HG03103 (cell line): ENCODE results near the gene QRICH2.
"Not testable (repeated sequence)": the region's sequence is repeated elsewhere in the genome, so short reads cannot be mapped to it uniquely, and the experiment has no call there.

Source experiments
- ATAC-seq: cut with Tn5 transposase; IDR thresholded peaks from one replicate; pipeline ENCODE4 v1.9.1; 2021; ENCODE audit warnings: low read depth; ENCODE audit not compliant: unreplicated experiment

The QRICH2 gene

DNA sequence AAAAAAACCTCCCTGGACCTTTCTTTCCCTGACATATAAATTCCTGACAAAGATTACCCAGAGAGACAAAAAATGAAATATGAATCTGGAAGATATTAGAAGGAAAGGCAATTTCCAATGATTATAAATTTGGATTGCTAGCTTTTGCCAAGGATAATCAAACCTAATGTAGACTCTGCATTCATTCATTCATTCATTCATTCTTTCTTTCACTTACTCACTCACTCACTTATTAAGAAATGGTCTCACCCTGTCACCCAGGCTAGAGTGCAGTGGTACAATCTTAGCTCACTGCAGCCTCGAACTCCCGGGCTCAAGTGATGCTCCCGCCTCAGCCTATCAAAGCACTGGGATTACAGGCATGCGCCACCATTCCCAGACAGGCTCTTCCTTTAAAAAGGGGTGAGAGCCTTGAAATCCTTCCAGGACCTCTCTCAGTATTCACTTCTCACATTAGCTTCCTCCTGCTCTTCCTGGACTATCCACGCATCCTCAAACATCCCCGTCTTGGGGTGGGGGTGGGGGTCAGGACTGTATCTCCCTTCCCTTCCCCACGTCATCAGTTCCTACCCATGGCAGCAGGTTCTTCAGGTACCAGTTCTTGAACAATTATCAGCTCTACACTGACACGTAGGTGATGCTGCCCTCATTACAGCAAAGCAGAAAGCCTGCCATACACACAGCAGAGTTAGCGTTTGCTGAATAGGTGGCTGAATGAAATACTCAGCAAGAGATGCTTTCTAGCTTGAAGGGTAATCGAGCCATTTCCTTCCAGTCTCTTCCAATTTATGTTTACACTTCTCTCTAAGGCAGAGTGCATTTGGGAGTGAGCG is 25.8 kb upstream of the QRICH2 start:
- no peak for ATAC-seq

DNA sequence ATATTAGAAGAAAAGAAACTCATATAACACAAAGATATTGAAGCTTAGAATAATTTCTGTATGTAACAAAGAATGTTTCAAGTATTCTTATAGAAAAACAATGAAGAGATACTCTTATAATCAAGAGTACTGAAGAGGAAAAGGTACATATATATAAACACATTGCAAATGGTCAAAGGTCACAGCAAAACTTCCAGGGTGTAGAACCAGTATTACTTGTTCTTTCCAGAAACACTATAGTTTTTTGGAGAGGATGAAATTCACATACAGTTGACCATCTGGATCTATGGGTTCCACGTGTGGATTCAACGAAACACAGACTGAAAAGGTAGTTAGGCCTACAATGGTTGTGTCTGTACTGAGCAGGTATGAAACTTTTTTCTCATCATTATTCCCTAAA is 23.0 kb upstream of the QRICH2 start:
- ATAC-seq: no peak

DNA sequence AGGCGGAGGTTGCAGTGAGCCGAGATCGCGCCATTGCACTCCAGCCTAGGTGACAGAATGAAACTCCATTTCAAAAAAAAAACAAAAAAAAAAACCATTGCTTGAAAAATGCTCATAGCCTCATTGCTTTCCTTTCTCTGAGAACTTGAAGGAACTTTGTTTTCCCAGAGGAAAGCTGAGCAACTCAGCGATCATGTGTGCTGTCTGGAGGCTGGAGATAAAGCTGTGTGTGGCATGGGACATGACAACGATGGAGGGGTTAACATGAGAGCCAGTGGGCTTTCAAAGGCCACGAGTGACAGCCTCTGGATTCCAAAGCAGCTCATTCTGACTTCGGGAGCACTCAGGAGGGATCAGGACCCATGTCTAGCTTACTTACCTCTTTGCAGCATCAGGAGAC is 21.6 kb upstream of the QRICH2 start:
- ATAC-seq: no peak

DNA sequence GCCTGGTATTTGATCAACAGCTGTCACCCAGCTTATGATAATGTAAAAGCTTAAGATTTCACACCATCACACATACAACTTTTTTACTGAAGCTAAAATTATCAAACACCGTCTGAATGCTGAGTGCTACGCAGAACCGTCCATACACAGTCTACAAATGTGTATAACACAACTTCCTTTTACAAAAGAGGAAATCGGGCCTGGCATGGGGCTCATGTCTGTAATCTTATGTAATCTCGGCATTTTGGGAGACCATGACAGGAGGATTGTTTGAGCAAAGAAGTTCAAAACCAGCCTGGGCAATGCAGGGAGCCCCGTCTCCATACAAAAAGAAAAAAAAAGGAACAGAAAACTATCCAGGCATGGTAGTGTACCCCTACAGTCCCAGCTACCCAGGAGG is 19.6 kb upstream of the QRICH2 start:
- no peak for ATAC-seq

DNA sequence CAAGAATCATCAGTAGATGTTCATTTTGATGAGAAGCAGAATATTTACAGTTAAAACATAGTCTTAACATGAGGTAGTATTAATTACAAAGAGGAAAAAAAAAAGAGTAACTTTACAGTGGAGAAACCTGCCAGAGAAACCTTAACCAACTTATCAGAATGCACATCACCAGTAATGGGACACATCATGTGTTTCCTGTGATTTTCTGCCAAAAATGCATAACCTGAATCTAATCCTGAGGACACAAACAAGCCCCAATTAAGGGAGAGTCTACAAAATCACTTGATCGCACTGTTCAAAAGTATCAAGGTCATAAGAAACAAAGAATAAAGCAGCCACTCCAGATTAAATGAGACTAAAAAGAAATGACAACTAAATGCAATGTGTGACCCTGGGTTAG is 18.2 kb upstream of the QRICH2 start:
- no peak for ATAC-seq

DNA sequence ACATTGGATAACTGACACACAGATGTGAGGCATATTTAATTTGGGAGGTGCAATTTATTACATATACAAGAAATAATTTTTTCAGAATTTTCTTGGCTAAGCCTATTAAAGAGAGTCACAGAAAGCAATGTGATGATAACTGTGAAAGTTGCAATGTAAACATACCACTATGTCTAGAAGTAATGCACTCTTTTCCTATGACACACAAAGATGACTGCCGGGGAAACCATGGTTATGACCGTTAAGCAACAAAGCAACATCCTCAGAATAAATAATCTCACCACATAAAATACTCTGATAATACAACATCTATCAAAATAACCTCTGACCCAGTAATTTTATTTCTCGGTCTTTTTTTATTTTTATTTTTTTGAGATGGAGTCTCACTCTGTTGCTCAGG is 10.5 kb upstream of the QRICH2 start:
- no peak for ATAC-seq

DNA sequence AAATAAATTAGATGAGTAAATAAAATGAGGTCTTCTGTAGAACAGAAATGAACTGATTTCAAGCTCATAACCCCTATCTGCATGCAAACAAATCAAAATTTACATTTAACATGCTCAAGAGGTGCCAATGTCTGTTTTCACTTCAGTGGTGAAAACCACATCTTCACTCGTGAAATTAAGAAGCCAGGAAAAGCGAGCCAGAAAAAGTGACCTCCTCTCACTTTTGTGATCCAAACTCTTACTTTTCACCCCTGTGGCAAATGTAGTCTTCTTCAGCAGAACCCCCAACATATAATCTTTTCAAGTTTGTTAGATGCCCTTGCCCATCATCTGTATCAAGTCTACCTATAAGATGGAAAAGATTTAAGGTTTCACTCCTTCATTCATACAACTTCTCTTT is 9.5 kb upstream of the QRICH2 start:
- no peak for ATAC-seq

DNA sequence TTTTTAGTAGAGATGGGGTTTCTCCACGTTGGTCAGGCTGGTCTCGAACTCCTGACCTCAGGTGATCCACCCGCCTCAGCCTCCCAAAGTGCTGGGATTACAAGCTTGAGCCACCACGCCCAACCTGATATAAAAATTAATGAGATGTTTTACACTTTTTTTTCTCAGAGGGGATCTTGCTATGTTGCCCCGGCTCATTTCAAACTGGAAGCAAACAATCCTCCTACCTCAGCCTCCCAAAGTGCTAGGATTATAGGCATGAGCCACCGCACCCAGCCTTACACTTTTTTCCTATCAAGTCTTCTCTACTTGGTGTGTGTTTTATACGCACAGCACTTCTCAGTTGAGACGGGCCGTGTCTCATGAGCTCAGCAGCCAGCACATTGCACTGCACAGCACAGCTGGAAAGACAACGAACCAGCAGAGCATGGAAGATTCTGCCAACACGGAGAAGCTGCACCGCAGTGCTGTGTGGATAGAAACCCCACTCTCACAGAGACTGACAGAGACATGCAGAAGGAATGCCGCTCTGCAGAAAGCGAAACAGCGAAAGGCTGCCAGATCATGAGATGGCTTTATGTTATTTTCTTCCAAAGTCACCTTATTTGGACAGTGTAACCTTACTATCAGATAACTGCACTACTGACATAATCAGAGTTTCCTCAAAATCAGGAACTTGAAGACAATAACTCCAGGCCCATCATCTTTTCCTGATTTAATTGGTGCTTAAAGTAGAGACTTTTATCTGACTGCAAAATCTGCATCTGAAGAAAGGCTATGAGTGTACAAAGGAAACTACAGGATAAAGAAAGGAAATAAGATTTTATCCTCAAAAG is 6.5 kb upstream of the QRICH2 start:
- ATAC-seq: no peak

DNA sequence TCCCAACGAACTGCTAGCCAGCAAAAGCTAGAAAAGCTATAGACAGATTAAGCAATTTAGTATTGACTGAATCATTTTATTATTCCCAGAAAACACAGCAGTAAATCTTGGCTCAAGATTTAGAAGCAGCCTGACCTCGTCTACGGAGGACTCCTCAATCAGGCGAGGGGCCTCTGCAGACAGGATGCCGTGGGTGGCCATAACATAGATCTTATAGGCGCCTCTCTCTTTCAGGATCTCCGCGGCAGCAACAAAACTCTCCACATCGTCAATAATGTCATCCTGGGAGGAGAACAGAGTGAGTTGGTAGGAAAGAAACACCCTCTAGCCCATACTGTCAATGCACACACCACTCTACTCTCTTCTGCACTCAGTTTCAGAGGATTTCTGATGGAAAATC is 4.7 kb upstream of the QRICH2 start:
- ATAC-seq: no peak

DNA sequence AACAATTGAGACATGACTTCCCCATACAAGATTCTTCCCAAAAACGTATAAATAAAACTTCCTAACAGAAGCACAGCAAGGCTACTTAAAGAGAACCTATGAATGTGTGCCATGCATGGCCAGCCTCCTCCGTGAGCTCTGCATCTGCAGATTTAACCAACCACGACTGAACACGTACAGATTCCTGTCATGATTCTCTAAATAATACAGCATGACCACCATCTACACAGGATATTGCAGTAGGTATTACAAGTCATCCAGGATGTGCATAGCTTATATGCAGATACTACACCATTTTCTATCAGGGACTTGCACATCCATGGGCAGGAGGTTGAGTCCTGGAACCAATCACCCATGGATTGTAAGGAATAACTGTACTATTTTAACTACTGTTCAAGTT is 1.4 kb upstream of the QRICH2 start:
- no peak for ATAC-seq

DNA sequence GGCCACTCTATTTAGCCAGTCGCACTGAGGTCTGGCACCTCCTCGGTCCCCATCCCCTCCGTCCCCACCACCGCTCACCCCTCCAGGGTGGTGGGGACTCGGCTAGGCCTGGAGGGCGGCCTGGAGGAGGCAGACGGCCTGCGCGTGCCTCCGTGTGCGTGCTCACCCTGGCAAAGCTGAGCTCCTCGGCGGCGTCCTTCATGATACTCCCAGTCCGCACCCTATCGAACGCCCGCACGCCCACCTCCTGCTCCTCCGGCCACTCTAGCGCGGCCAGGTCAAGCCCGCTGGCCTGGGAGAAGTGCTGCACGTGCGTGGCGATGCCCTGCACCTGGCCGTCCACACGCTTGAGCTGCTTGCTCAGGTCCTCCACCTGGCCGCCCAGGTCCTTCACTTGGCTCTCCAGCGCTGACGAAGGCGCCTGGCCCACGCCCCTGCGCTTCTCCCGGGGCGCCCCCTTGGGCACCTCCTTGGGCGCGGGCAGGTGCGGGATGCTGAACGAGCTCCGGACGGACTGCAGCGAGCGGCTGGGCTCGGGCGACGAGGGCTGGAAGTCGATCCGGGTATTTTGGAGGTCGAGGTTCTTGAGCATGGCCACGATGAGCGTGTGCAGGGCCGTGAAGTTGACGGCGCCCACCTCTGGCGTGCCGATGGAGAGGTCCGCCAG is 644 bp downstream of the QRICH2 start:
- ATAC-seq: no peak

DNA sequence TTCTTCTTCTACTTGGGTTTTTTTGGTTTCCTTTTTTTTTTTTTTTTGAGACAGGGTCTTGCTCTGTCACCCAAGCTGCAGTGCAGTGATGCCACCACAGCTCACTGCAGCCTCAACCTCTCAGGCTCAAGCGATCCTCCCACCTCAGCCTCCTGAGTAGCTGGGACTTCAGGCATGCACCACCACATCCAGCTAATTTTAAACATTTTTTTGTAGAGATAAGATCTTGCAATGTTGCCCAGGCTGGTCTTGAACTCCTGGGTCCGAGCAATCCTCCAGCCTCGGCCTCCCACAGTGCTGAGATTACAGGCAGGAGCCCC is 3.0 kb downstream of the QRICH2 start:
- ATAC-seq: not testable (repeated sequence)

DNA sequence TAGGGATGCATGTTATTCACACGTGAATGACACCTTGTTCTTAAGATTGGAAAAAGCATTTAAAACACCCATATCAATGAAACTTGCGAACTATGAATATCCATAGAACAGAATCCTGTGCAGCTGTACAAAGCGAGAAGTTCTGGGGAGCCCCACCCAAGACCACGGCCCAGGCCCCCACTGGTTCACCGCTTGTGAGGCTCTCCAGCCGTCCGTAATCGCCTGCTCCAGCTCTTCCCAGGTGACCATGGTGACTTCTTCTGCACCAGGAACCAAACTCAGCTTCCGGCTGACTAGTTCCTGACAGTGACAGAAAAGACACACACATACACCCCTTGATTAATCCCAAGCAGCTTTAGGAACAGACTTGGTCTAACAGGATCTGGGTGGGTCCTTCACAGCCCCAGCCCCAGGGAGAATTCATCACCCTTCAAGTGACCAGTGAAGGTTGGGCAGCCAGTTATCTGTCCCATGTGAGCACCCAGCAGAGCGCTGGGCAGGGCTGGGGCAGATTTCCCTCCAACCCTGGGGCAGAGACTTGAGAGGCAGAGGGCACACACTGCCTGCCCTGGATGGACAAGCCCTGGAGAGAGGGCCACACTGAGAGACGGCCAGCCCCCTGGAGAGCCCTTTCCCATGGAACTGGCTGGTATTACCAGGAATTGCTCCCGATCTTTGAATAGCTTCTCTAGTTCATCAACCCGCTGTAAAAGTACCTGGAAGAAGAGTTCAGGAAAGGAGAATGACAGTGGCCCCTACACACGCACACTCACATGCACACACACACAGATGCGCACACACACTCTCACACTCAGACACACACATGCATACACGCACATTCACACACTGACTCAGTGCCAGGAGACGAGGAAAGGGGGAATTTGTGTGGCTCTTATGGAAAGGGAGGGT is 3.6 kb downstream of the QRICH2 start:
- ATAC-seq: no peak

DNA sequence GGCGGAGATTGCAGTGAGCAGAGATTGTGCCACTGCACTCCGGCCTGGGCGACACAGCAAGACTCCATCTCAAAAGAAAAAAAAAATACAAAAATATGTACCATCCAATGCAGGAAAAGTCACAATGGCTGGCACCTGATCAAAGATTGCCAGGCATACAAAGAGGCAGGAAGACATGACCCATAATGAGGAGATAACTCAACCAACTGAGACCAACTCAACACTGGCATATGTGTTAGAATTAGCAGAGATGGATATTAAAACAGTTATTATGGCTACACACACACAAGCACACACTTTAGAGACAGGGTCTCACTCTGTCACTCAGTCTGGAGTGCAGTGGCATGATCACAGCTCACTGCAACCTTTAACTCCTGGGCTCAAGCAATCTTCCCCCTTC is 10.6 kb downstream of the QRICH2 start:
- no peak for ATAC-seq

DNA sequence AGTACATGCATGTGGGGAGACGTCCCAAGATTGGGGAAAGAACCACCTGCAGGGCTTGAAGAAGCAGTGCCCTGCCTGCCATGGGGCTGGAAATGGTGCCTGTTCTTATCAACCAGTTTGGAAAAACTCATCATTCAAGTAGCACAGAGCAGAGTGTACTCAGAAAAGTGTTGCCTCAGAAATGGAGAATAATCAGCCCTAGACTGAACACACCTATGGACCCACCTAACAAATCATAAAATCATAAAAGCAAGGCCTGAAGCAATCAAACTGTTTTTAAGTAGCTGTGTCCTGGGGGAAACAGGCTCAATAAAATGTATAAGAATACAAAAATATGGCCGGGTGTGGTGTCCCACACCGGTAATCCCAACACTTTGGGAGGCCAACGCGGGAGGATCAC is 11.2 kb downstream of the QRICH2 start:
- ATAC-seq: no peak

DNA sequence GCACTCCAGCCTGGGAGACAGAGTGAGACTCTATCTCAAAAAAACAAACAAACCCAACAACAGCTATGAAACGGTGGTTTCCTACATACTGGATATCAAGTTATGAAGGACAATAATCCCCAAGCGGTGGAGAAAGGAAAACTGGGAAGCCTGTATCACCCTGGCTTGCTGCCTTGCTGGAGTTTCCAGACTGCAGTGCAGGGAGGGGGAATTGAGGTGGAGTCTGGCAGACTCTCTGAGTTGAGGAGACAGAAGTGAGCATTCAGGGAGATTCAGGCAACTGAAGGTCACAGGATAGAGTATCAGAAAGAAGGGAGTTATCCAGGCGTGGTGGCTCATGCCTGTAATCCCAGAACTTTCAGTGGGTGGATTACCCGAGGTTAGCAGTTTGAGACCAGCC is 11.9 kb downstream of the QRICH2 start:
- ATAC-seq: no peak

DNA sequence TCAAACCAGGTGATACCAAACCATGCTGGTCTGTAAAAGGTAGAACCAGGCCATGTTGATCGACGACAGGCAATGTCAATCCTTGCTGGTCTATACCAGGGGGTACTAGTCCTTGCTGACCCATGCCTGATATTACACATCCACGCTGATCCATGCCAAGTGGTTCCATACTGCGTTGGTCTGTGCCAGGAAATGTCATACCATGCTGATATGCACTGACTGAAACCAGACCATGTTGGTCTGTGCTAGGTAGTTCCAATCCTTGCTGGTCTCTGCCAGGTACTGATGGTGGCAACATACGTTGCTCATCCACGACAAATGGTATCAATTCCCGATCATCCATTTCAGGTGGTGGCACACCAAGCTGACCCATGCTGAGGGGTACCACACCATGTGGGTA is 15.0 kb downstream of the QRICH2 start:
- no peak for ATAC-seq

DNA sequence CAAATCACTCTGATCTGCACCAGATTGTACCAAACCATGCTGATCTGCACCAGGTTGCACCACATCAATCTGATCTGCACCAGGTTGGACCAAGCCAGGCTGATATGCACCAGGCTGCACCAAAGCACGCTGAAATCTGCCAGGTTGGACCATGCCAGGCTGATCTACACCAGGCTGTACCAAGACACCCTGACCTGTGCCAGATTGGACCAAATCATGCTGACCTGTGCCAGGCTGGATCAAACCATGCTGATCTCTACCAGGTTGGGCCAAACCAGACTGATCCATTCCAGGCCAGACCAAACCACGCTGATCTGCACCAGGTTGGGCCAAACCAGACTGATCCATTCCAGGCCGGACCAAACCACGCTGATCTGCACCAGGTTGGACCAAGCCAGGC is 15.5 kb downstream of the QRICH2 start:
- no peak for ATAC-seq

DNA sequence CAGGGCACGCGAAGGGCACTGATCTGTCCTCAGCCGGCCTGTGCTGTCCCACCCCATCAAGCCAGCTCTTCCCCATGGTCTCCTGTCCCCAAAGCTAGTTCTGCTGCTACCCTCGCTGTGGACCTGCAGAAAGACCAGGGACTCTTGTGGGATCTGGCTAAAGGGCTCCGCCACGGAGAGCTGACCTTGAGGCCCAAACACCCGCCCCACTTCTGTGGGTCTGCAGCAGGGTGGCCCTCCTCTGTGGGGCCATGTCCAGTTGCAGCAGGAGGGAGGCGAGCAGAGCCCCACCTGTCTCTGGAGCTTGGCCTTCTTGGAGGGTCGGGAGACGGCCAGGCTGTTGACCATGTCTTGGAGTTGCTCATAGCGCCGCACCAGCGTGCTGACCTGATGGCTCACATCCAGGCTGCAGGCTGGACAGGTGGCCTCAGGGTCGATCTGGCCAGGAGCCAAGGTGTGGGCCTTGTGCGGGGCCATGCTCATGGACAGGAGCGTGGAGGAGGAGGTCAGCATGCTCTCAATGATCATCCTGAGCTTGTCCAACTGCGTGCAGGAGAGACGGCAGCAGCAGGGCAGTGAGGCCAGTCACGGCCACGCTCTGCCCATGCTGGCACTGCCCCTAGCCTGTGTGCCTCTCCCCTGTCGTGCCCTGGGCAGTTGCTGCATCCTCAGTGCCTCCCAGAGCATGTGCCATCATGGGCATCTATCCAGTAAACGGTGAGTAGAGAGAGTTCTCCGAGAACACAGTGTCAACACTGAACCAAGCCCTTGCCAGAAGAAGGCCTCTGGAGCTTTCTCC is 26.3 kb downstream of the QRICH2 start:
- ATAC-seq: no peak

DNA sequence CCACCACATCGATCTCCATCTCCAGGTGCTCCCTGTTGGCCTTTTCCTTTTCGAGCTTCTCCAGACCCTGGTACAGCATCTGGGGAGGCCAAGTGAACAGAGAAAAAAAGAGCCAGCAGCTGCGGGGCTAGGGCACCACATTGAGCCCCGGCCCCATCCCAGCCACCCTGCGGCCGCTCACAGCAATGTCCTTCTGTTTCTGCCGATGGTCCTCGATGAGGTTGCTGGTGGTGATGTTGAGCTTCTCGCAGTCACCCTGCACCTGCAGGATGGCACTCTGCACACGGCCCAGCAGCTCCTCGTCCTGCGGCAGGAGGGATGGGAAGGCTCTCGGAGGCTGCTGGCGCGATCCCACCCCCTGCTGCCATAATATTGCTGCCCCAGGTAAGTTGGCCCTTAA is 27.4 kb downstream of the QRICH2 start:
- ATAC-seq: no peak
